A549 (cell line): ENCODE measurements around the gene CRADD.

Source experiments
- BHLHE40 ChIP-seq: IDR thresholded peaks from 2 replicates; pipeline ENCODE4 v1.6.1; 2012; ENCODE audit warnings: low read depth, low read length, inconsistent platforms
- CBX2 ChIP-seq: fragments of 200-600 bp; sonication (generic); IDR thresholded peaks from 2 replicates; pipeline ENCODE4 v1.6.1; 2016; ENCODE audit warnings: low read depth, mild to moderate bottlenecking, borderline replicate concordance
- CEBPB ChIP-seq, 2 experiments: fragments of >200 bp in 1 of 2; sonication (Bioruptor Twin) in 1 of 2; formaldehyde crosslinking in 1 of 2; IDR thresholded peaks; 2 replicates each; pipeline ENCODE4 v1.6.1; 2012 to 2016
- MAFK ChIP-seq: fragments of 450-650 bp; IDR thresholded peaks from 2 replicates; pipeline ENCODE4 v1.6.1; 2014; ENCODE audit not compliant: partially characterized antibody
- POLR2A ChIP-seq: IDR thresholded peaks from 2 replicates; pipeline ENCODE4 v1.6.1; 2012; ENCODE audit warnings: mild to moderate bottlenecking, low read length
- RAD21 ChIP-seq, 2 experiments: fragments of >200 bp in 1 of 2; sonication (Bioruptor Twin) in 1 of 2; formaldehyde crosslinking in 1 of 2; IDR thresholded peaks in 1 of 2; conservative IDR thresholded peaks in 1 of 2; 2 replicates in 1 of 2; 3 replicates in 1 of 2; pipeline ENCODE4 v1.6.1; 2012 to 2018; ENCODE audit warnings: inconsistent platforms in 1 of 2
- TF ChIP-seq, protein P1 (sequence below): fragments of >200 bp; sonication (Bioruptor Twin); formaldehyde crosslinking; IDR thresholded peaks from 3 replicates; pipeline ENCODE4 v1.5.1; 2016

DNA sequence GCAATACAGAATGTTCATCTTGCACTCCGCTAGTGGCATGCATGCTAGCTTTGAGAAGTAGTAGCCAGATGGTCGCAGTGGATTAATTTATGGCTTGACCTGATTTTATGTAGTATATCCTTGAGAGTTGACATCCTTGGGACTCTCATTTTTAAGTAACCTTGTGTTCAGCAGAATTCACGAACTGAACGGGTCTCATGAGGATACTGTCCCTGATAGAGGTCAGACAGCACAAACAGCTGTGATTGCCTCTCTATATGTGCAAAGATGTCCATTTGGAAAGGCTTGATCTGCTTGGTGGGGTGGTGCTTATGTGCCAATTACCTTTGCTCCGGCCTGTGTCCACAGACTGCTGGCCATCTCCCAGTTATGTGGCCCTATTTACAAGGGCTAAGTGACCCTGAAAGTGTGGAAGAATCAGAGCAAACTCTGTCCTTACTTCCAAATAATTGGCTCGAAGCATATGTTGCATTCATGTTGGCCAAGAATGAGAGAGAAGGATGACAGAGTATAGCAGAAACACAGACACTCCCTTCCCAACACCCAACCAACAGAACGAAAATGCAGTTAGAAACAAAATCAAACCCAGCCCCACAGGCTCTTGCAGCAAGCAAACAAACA is 167.1 kb downstream of the CRADD start:
- TF ChIP-seq, protein P1, sequence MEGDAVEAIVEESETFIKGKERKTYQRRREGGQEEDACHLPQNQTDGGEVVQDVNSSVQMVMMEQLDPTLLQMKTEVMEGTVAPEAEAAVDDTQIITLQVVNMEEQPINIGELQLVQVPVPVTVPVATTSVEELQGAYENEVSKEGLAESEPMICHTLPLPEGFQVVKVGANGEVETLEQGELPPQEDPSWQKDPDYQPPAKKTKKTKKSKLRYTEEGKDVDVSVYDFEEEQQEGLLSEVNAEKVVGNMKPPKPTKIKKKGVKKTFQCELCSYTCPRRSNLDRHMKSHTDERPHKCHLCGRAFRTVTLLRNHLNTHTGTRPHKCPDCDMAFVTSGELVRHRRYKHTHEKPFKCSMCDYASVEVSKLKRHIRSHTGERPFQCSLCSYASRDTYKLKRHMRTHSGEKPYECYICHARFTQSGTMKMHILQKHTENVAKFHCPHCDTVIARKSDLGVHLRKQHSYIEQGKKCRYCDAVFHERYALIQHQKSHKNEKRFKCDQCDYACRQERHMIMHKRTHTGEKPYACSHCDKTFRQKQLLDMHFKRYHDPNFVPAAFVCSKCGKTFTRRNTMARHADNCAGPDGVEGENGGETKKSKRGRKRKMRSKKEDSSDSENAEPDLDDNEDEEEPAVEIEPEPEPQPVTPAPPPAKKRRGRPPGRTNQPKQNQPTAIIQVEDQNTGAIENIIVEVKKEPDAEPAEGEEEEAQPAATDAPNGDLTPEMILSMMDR, result no peak
- TF ChIP-seq BHLHE40 (no peak), POLR2A (no peak), CEBPB (IDR thresholded peaks at IDR 0.05) (no peak), RAD21 (conservative IDR thresholded peaks at IDR 0.05 in 1 of 2, IDR thresholded peaks at IDR 0.05 in 1 of 2) (no peak), CBX2 (no peak), MAFK (no peak)
